DND-41 (cell line): ENCODE data around the gene WNK4.

Experiments used
- CTCF ChIP-seq: IDR thresholded peaks from 2 replicates; pipeline ENCODE4 v1.5.1; 2012; ENCODE audit warnings: borderline replicate concordance, low read length, moderate library complexity, mild to moderate bottlenecking; ENCODE audit not compliant: poor library complexity, severe bottlenecking; ENCODE audit errors: extremely low read depth
- EZH2 ChIP-seq: IDR thresholded peaks from 3 replicates; pipeline ENCODE4 v1.6.1; 2012; ENCODE audit warnings: borderline replicate concordance, low read depth, mild to moderate bottlenecking, moderate library complexity, low read length, inconsistent platforms; ENCODE audit not compliant: severe bottlenecking

DNA sequence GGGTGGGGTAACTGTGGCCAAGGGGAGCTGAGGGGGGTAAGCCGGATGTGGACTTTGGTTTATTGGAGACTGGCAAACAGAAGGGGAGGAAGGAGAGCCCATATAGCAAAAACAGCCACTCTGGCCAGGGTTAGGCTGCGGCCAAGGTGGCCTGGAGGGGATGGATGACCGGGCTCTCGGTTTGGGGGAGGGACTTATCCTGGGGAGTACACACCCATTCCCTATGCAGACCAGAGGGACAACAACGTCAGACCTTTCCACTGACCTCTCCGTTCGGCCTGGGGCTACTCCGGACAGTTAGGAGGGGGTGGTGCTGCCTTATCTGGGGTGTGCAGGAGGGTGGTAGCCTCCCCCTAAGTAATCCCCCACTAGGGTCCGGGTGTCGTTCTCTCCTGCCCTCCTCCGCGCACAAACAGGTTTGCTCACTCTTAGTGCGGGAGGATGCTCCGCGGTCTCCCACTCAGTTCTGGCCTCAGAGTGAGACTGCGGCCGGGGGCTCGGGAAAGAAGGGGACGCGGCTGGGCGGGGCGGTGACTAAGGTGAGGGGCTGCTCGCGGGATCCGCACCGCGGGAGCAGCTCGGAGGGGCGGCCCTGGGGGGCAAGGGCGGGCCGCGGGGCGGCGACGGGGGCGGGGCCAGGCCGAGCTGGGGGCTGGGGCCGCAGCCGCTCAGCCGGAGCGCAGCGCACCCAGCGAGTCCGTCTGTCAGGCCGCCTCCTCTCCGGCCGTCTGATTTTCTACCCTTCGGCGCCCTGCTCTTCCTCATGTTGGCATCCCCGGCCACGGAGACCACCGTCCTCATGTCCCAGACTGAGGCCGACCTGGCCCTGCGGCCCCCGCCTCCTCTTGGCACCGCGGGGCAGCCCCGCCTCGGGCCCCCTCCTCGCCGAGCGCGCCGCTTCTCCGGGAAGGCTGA, at the start of gene WNK4:
- TF ChIP-seq CTCF (no peak), EZH2 (no peak)
